ENCODE measurements around the gene UNKL.
A peak's percentile ranks its signal among the peaks of the same experiment; 100 is the strongest.

Gene UNKL, protein sequence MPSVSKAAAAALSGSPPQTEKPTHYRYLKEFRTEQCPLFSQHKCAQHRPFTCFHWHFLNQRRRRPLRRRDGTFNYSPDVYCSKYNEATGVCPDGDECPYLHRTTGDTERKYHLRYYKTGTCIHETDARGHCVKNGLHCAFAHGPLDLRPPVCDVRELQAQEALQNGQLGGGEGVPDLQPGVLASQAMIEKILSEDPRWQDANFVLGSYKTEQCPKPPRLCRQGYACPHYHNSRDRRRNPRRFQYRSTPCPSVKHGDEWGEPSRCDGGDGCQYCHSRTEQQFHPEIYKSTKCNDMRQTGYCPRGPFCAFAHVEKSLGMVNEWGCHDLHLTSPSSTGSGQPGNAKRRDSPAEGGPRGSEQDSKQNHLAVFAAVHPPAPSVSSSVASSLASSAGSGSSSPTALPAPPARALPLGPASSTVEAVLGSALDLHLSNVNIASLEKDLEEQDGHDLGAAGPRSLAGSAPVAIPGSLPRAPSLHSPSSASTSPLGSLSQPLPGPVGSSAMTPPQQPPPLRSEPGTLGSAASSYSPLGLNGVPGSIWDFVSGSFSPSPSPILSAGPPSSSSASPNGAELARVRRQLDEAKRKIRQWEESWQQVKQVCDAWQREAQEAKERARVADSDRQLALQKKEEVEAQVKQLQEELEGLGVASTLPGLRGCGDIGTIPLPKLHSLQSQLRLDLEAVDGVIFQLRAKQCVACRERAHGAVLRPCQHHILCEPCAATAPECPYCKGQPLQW

GRCh38 chr16:1414532-1415260, at the start of gene UNKL:
Gene UNKL, minus strand, starts transcription at chr16:1414704. Its CDS starts 13 bp downstream, at chr16:1414691.
- no peak for DNase-seq (ENCODE audit: extremely low read depth, low read depth)
- peak within 1 kb of the TSS; percentile 71 for H3K4me3 ChIP-seq (replicated peaks; ENCODE audit: low read depth, low read length)
- TF ChIP-seq, protein P1, sequence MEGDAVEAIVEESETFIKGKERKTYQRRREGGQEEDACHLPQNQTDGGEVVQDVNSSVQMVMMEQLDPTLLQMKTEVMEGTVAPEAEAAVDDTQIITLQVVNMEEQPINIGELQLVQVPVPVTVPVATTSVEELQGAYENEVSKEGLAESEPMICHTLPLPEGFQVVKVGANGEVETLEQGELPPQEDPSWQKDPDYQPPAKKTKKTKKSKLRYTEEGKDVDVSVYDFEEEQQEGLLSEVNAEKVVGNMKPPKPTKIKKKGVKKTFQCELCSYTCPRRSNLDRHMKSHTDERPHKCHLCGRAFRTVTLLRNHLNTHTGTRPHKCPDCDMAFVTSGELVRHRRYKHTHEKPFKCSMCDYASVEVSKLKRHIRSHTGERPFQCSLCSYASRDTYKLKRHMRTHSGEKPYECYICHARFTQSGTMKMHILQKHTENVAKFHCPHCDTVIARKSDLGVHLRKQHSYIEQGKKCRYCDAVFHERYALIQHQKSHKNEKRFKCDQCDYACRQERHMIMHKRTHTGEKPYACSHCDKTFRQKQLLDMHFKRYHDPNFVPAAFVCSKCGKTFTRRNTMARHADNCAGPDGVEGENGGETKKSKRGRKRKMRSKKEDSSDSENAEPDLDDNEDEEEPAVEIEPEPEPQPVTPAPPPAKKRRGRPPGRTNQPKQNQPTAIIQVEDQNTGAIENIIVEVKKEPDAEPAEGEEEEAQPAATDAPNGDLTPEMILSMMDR (IDR thresholded peaks at IDR 0.05; ENCODE audit: low read depth, low read length, missing control alignments): no peak

DNA sequence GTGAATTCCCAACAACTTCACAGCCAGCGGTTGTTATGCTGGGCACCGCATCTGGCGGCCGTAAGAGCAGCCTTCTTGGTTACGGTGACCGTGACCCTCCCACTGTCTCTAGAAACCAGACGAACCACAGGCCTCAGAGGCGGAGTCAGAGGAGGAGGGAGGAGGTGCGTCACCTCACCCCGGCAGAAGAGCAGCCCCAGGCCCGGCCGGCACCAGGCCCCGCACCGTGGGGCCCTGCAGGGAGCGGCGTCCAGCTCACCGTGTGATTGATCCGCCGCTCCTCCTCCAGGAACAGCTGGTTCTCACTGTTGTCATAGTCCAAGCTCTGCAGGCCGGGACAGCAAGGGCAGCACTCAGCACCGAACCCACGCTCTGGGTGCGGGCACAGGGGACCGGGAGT, 46.6 kb upstream of the UNKL start:
- TF ChIP-seq, protein P1 (IDR thresholded peaks at IDR 0.05; ENCODE audit: low read depth, low read length, missing control alignments): no peak
- no peak for DNase-seq (ENCODE audit: extremely low read depth, low read depth)
- H3K4me3 ChIP-seq (replicated peaks; ENCODE audit: low read depth, low read length): no peak overlapping the region

GRCh38 chr16:1460602-1461138, 46.2 kb upstream of the UNKL start:
- no peak for DNase-seq (ENCODE audit: extremely low read depth, low read depth)
- no peak overlapping the region for H3K4me3 ChIP-seq (replicated peaks; ENCODE audit: low read depth, low read length)
- TF ChIP-seq, protein P1 (IDR thresholded peaks at IDR 0.05; ENCODE audit: low read depth, low read length, missing control alignments): no peak

- TF ChIP-seq, protein P1 (IDR thresholded peaks at IDR 0.05; ENCODE audit: low read depth, low read length, missing control alignments): no peak
- no peak for DNase-seq (ENCODE audit: extremely low read depth, low read depth)
- no peak overlapping the region for H3K4me3 ChIP-seq (replicated peaks; ENCODE audit: low read depth, low read length)
Measured at GRCh38 chr16:1459967-1460366, 45.5 kb upstream of the UNKL start.

GRCh38 chr16:1458977-1459341, 44.5 kb upstream of the UNKL start:
- TF ChIP-seq, protein P1 (IDR thresholded peaks at IDR 0.05; ENCODE audit: low read depth, low read length, missing control alignments): no peak
- no peak overlapping the region for H3K4me3 ChIP-seq (replicated peaks; ENCODE audit: low read depth, low read length)
- no peak for DNase-seq (ENCODE audit: extremely low read depth, low read depth)

DNA sequence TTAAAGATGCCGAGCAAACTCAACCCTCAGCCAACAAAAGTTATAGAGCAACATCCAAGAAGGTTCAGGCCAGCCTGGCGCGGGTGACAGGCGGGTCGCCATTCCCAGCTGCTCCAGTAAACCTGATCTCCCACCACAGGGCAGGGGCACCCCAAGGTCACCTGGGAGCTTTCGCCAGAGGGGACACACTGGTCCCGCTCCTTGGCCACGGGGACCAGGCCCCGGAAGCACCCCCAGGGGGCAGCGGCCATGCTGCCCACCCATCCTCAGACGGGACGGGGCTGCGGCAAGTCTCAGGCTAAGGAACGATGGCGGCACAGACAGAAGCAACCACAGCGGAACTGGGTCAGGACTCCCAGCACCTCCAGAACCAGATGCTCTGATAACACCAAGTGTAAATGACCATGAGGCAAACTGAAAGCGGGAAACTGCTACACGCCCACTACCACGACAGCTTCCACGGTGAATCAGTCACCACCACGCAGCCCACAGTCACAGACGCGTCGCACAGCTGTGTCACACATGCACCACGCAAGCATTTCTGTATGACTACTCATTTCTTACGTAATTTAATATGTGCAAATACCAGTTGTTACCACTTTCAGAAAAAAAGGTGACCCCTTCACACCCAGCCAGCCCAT, 44.0 kb upstream of the UNKL start:
- H3K4me3 ChIP-seq (replicated peaks; ENCODE audit: low read depth, low read length): no peak overlapping the region
- DNase-seq (ENCODE audit: extremely low read depth, low read depth): peak; percentile 25
- TF ChIP-seq, protein P1 (IDR thresholded peaks at IDR 0.05; ENCODE audit: low read depth, low read length, missing control alignments): no peak

Data from HFF-Myc (cell line).